Stimulated activated CD4-positive, alpha-beta T cell treated with anti-CD3 and anti-CD28 coated beads, TNF-alpha, amount 100 ng/mL, for 24 hours (primary cell): ENCODE results near the gene FREM3.
"Not testable (repeated sequence)": the region's sequence is repeated elsewhere in the genome, so short reads cannot be mapped to it uniquely, and the experiment has no call there.

ENCODE experiments used
- DNase-seq, 3 experiments: peaks; one replicate each; pipeline ENCODE4 v3.0.0-alpha.2; 2020; ENCODE audit warnings: low read depth in 3 of 3

Gene FREM3

GRCh38 chr4:143700416-143701352 lies at the start of gene FREM3:
FREM3 (minus strand) TSS chr4:143700675; CDS start chr4:143700675, 0 bp downstream.
- DNase-seq, result no peak

DNA sequence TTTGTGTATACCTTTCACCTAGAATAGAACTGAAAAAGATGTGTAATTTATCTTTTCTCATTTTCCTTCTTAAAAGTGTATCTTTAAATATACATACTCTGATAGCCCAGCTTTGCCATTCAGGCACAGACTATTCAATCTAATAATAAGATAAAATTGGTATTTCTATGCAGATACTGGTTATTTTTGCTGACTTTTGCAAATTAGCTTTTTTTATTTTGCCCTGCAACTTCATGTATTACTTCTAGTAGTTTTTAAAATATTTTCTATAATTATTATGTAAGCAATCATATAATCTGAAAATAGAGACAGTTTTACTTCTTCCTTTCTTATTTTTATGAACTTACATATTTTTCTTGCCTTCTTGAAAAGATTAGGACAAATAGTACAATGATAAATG lies 45.4 kb upstream of the FREM3 start:
- DNase-seq, result no peak

DNA sequence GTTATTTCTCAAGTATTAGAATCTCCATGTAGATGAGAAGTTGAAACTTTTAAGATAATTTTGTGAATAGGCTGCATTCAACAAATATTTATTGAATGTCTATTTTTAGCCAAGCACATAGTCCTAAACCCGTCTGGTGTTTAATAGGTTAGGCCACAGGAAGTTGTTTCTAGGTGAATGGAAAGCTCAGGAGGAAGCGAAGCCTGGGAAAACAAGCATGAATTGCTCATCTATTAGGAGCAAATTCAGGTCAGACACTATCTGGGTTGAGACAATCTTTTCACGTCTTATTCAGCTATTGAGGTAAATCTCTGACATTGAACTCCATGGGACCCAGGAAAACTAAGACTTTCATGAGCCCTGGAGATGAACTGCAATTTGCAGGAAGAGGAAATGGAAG lies 43.1 kb upstream of the FREM3 start:
- DNase-seq, result no peak

DNA sequence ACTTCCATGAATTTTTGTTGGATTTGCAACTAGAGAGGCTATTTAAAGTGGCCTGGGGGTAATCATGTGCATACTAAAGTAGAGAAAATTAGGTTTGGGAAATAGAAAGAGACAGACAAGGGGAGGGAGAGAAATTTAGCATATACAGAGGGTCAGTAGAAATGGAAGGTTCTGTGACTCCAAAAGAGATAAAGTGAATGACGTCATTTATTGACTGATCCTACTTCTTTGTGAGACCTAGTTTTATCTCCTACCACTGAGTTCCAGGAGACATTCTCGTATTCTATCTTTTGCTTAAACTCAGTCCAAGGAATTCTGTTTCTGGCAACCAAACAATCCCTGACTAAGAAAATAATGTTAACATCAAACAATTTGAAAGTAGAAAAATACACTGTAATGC lies 42.4 kb upstream of the FREM3 start:
- no peak for DNase-seq

DNA sequence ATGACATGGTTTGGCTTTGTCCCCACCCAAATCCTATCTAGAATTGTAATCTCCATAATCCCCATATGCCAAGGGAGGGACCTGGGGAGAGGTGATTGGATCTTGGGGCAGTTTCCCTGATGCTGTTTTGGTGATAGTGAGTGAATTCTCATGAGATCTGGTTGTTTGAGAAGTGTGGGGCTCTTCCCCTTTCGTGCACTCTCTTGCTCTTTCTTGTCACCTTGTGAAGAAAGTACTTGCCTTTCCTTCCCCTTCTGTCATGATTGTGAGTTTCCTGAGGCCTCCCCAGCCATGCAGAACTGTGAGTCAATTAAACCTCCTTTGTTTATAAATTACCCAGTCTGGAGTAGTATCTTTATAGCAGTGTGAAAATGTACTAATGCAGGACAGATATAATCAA lies 36.4 kb upstream of the FREM3 start:
- no peak for DNase-seq

- not testable (repeated sequence) for DNase-seq
Observed at GRCh38 chr4:143736061-143736460, 35.6 kb upstream of the FREM3 start.

- no peak for DNase-seq
Observed at GRCh38 chr4:143728166-143728565, 27.7 kb upstream of the FREM3 start.

- DNase-seq, result no peak
Observed at GRCh38 chr4:143726714-143727113, 26.2 kb upstream of the FREM3 start.

GRCh38 chr4:143721317-143721716 lies 20.8 kb upstream of the FREM3 start:
- DNase-seq, result no peak

DNA sequence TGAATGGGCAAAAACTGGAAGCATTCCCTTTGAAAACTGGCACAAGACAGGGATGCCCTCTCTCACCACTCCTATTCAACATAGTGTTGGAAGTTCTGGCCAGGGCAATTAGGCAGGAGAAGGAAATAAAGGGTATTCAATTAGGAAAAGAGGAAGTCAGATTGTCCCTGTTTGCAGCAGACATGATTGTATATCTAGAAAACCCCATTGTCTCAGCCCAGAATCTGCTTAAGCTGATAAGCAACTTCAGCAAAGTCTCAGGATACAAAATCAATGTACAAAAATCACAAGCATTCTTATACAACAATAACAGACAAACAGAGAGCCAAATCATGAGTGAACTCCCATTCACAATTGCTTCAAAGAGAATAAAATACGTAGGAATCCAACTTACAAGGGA lies 18.3 kb upstream of the FREM3 start:
- not testable (repeated sequence) for DNase-seq

DNA sequence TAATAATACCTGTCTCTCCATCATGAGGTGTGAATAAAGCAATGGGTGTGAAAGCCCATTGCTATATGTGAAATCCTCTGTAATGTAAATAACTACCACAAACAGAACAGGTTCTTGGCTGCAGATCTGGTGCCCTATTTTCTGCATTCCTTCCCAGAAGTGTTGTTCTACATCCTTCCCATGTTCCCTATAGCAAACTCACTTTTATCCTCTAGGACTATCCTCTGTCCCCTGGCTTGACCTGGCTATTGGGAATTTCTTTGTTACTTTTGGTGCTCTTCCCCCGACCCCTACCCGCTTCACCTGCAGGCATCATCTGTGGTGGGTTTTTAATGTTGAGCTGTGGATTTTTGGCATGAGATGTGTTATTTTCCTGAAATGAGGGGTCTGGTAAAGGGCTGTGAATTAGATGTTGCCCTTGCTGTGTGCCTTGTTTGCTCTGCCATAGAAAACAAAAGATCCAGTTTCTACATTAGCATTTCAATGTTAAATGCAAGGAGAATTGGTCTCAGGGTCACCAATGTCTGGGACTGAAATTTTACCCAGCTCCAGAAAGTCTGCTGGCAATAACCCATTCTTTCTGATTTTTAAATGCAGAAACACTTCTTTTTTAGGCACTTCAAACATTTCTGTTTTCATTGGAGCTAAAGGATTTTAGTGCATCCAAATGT lies 13.6 kb upstream of the FREM3 start:
- DNase-seq, result no peak

DNA sequence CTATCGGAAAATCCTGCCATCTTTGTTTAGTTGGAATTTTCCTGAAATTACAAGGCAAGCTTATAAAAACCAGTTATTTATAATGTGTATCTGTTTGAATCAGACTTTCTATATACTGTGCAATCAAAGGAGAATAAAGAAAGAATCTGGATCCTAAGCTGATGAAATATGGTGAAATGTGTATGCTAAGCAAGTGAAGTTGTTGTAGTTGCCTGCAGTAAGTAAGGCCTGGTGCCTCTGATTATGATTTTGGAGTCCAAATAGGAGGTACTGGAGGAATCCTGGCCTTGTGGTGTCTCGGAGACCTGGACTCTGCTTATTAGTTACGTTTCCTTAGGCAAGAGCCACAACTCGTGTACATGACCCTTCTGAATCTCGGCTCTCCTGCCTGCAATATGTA lies 13.1 kb upstream of the FREM3 start:
- no peak for DNase-seq

- DNase-seq, result no peak
Observed at GRCh38 chr4:143712155-143712550, 11.7 kb upstream of the FREM3 start.

DNA sequence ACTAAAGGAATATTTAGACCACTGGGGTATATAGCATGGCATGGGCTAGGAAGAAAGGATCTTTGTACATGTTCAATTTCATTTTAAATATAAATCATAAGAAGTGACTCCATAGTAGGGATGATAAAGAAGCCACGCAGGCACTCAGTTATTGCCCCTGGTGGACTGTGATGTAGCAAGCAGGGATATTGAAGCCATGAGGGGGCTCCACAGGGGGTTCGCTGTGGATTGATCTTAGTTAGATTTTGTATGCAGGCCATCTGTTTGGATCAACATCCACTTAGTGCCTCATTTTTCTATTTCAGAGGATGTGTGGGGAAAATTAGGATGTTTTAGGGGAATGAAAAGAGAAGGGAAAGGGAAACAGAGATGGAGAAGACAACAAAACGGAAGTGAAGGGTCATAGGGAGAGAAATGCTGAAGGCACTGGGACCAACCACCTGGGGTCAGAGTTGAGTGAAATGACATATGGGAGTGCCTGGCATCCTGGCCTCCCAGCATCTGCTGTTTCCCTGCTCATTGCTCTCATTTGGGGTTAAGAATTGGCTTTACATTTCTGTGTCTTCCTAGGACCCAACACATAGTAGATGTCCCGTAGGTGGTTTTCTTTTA lies 11.2 kb upstream of the FREM3 start:
- no peak for DNase-seq

GRCh38 chr4:143701365-143701764 lies 890 bp upstream of the FREM3 start:
- DNase-seq, result no peak

DNA sequence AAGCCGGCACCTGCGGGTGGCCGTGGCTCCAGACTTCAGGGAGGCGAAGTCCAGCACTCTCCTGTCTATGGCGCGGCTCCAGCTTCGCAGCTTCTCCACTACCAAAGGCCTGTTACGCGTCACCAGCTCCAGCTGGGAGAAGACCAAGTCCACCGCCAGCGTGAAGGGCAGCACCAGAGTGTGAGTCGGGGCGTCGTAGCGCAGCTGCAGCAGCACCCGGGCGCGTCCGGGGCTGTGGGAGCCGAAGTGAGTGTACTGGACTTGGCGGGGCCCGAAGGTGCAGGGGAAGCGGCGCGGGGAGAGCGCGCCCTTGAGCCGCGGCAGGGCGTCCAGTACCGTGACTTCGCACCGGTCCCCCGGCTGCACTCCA lies 444 bp downstream of the FREM3 start:
- no peak for DNase-seq

DNA sequence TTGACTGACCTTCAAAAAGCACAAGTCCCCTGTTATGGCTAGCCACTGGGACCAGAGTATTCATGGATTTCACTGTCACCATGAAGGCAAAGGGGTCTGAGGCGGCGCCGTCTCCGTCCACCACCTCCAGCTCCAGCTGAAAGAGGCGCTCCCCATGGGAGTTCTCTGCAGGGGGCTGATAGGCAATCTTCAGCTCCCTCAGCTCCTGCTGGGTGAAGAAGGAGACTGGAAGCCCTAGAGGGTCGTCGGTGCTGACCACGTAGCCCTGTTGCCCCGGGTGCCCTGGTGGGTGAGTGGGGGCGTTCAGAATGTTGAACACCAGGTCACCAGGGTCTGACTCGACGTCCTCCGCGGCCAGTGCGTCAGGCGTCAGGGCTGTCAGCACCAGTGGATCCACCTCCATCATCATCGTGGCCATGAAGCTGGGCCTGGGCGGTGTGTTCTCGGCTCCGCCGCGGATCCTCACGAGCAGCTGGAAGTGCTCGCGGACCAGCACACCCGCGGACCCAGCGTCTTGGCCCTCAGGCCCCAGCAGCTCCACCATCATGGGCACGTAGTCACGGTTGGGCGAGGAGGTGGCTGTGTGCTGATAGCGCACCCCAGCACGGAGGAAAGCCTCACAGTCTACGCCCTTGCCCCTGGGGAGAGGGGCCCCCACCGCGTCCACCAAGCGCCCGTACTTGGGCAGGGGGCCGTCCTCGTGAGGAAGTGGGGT lies 987 bp downstream of the FREM3 start:
- no peak for DNase-seq

DNA sequence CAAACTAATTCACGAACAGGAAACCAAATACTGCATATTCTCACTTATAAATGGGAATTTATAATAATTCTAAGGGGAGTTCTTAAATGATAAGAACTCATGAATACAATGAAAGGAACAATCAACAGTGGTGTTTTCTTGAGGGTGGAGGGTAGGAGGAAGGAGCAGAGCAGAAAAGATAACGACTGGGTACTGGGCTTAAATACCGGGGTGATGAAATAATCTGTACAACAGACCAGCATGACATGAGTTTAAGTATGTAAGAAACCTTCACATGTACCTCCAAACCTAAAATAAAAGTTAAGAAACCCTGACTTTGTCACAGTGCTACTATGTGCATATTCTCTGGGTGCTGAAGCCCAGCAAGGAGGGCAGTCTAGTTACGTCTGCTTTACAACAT lies 6.6 kb downstream of the FREM3 start:
- DNase-seq, result no peak

GRCh38 chr4:143692241-143692640 lies 8.2 kb downstream of the FREM3 start:
- DNase-seq, result no peak

DNA sequence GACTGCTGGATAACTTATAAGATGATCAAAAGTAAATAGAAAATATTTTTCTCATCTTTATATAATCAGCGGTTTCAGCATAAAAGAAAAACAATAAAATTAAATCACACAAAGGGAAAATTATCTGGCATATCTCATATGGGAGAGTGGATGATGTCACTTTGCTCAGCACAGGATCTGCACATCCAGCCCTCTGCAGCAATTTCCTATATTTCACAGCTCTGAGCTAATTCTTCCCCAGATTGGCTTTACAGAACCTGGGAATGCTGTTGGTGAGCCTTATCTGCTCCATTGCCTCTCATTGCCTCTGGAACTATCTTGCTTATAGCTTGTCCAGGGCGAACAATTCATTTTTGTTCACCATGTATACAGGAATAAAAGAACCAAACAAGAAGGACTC lies 21.0 kb downstream of the FREM3 start:
- no peak for DNase-seq

GRCh38 chr4:143673629-143674028 lies 26.8 kb downstream of the FREM3 start:
- DNase-seq, result not testable (repeated sequence)

- DNase-seq, result no peak
Observed at GRCh38 chr4:143668930-143669552, 31.4 kb downstream of the FREM3 start.
